ENCODE data around the gene ING4.

Gene ING4

GRCh38 chr12:6606331-6607131, 56.4 kb downstream of the ING4 start:
- H3K4me3 ChIP-seq (ENCODE audit: low read depth, low read length), result peak overlapping the region; percentile 92
- peak; percentile 53 for DNase-seq (ENCODE audit: low read depth)
- no peak for TF ChIP-seq CTCF (IDR thresholded peaks at IDR 0.05; ENCODE audit: insufficient read depth, low read depth, low read length, missing control alignments)

- TF ChIP-seq CTCF (IDR thresholded peaks at IDR 0.05; ENCODE audit: insufficient read depth, low read depth, low read length, missing control alignments), result no peak
- H3K4me3 ChIP-seq (ENCODE audit: low read depth, low read length), result peak overlapping the region; percentile 92
- peak; percentile 40 for DNase-seq (ENCODE audit: low read depth)
Measured at GRCh38 chr12:6605421-6606330, 57.2 kb downstream of the ING4 start.

- H3K4me3 ChIP-seq (ENCODE audit: low read depth, low read length), result peak overlapping the region; percentile 92
- DNase-seq (ENCODE audit: low read depth), result no peak
Measured at GRCh38 chr12:6604259-6605029, 58.5 kb downstream of the ING4 start.

GRCh38 chr12:6603095-6603567, 59.8 kb downstream of the ING4 start:
- no peak for TF ChIP-seq CTCF (IDR thresholded peaks at IDR 0.05; ENCODE audit: insufficient read depth, low read depth, low read length, missing control alignments)
- H3K4me3 ChIP-seq (ENCODE audit: low read depth, low read length), result no peak overlapping the region
- DNase-seq (ENCODE audit: low read depth), result no peak

More at GRCh38 chr12:6604259-6605029, 58.5 kb downstream of the ING4 start:
- TF ChIP-seq CTCF (IDR thresholded peaks at IDR 0.05; ENCODE audit: insufficient read depth, low read depth, low read length, missing control alignments), result no peak

GRCh38 chr12:6602526-6602925, 60.4 kb downstream of the ING4 start:
- no peak for DNase-seq (ENCODE audit: low read depth)
- no peak for TF ChIP-seq CTCF (IDR thresholded peaks at IDR 0.05; ENCODE audit: insufficient read depth, low read depth, low read length, missing control alignments)
- H3K4me3 ChIP-seq (ENCODE audit: low read depth, low read length), result no peak overlapping the region

Measured in GM12865 (cell line).